DOHH2 (cell line): ENCODE measurements around the gene ACTR6.
"Not testable (repeated sequence)": the region's sequence is repeated elsewhere in the genome, so short reads cannot be mapped to it uniquely, and the experiment has no call there.

Experiments used
- H3F3A ChIP-seq: fragments of 200-600 bp; sonication (generic), shearing (Covaris generic); 2 replicates; pipeline ENCODE4 v1.6.0; 2016; ENCODE audit warnings: antibody characterized with exemption, mild to moderate bottlenecking; ENCODE audit not compliant: control insufficient read depth, insufficient read depth
- H3K27ac ChIP-seq: fragments of 200-600 bp; sonication (generic); 2 replicates; pipeline ENCODE4 v1.5.1; 2014; ENCODE audit warnings: low read depth, mild to moderate bottlenecking, low read length, moderate library complexity
- H3K27me3 ChIP-seq: fragments of 200-600 bp; sonication (generic); 2 replicates; pipeline ENCODE4 v1.6.1; 2014; ENCODE audit warnings: mild to moderate bottlenecking, low read length, mixed read lengths; ENCODE audit not compliant: control insufficient read depth
- H3K36me3 ChIP-seq: fragments of 200-600 bp; sonication (generic); 2 replicates; pipeline ENCODE4 v1.6.1; 2014; ENCODE audit warnings: mild to moderate bottlenecking, low read length, moderate library complexity, mixed read lengths; ENCODE audit not compliant: control insufficient read depth
- H3K4me1 ChIP-seq: fragments of 200-600 bp; sonication (generic); 2 replicates; pipeline ENCODE4 v1.6.1; 2014; ENCODE audit warnings: mild to moderate bottlenecking, low read length, mixed read lengths; ENCODE audit not compliant: control insufficient read depth
- H3K4me2 ChIP-seq: fragments of 200-600 bp; sonication (generic); 2 replicates; pipeline ENCODE4 v1.6.0; 2014; ENCODE audit warnings: mild to moderate bottlenecking, low read length, moderate library complexity
- H3K4me3 ChIP-seq: fragments of 200-600 bp; sonication (generic); 2 replicates; pipeline ENCODE4 v1.5.1; 2014; ENCODE audit warnings: mild to moderate bottlenecking, low read length, mixed read lengths
- H3K79me2 ChIP-seq: fragments of 200-600 bp; sonication (generic); 2 replicates; pipeline ENCODE4 v1.6.1; 2014; ENCODE audit warnings: mild to moderate bottlenecking, low read length, mixed read lengths; ENCODE audit not compliant: control insufficient read depth
- H3K9me2 ChIP-seq: fragments of 200-600 bp; sonication (generic); replicated peaks from 2 replicates; pipeline ENCODE4 v1.6.1; 2014; ENCODE audit warnings: mild to moderate bottlenecking, low read length, mixed read lengths; ENCODE audit not compliant: control insufficient read depth
- H3K9me3 ChIP-seq: fragments of 200-600 bp; sonication (generic); 2 replicates; pipeline ENCODE4 v1.6.1; 2014; ENCODE audit warnings: antibody characterized with exemption, low read length, mixed read lengths; ENCODE audit not compliant: control insufficient read depth, insufficient read depth
- H4K20me1 ChIP-seq: fragments of 200-600 bp; sonication (generic); 2 replicates; pipeline ENCODE4 v1.6.0; 2014; ENCODE audit warnings: low read depth, mild to moderate bottlenecking, antibody characterized with exemption, low read length, moderate library complexity; ENCODE audit not compliant: control insufficient read depth, insufficient read depth
- EZH2phosphoT487 ChIP-seq: fragments of 200-600 bp; sonication (generic); IDR thresholded peaks from 2 replicates; pipeline ENCODE4 v1.6.1; 2017; ENCODE audit warnings: borderline replicate concordance, mild to moderate bottlenecking, antibody characterized with exemption, low read length, moderate library complexity, mixed read lengths
- TF ChIP-seq, protein P1 (sequence below): fragments of 200-600 bp; sonication (generic); IDR thresholded peaks from one replicate; pipeline ENCODE4 v1.5.1; 2014; ENCODE audit warnings: antibody characterized with exemption, mild to moderate bottlenecking, low read depth, low read length; ENCODE audit not compliant: poor library complexity, severe bottlenecking

Gene ACTR6

DNA sequence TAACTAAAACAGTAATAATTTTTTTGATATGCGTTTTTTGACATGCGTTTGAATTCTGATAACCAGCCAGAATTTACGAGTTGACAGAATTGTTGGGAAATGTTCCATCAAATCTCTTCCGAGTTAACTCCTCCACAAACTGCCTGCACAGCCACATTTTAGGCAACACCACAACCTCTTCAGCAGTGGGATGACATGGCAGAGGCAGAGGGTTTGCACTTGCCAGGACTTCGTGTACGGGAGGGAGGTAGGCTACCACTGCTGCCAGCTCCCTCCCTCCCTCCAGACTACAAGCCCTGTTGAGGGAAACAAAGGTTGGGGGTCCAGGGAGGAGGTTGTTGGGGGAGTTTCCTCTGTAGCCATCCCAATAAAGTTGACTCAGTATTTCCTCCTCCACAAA, 14.5 kb upstream of the ACTR6 start:
- H3K9me3 ChIP-seq = peaks cover 3% of the 10 kb centered on the region; the same call in 1 of the 2 replicates
- no peak overlapping the region for H3K4me3 ChIP-seq
- no peaks in the 10 kb centered on the region for H4K20me1 ChIP-seq
- TF ChIP-seq, protein P1, sequence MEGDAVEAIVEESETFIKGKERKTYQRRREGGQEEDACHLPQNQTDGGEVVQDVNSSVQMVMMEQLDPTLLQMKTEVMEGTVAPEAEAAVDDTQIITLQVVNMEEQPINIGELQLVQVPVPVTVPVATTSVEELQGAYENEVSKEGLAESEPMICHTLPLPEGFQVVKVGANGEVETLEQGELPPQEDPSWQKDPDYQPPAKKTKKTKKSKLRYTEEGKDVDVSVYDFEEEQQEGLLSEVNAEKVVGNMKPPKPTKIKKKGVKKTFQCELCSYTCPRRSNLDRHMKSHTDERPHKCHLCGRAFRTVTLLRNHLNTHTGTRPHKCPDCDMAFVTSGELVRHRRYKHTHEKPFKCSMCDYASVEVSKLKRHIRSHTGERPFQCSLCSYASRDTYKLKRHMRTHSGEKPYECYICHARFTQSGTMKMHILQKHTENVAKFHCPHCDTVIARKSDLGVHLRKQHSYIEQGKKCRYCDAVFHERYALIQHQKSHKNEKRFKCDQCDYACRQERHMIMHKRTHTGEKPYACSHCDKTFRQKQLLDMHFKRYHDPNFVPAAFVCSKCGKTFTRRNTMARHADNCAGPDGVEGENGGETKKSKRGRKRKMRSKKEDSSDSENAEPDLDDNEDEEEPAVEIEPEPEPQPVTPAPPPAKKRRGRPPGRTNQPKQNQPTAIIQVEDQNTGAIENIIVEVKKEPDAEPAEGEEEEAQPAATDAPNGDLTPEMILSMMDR = no peak
- TF ChIP-seq EZH2phosphoT487 = no peak
- no peaks in the 10 kb centered on the region for H3K9me2 ChIP-seq
- no peaks in the 10 kb centered on the region for H3K27me3 ChIP-seq
- peaks cover 10% of the 10 kb centered on the region for H3K4me1 ChIP-seq
- H3F3A ChIP-seq = no peaks in the 10 kb centered on the region
- H3K27ac ChIP-seq = no peak overlapping the region
- H3K36me3 ChIP-seq = peaks cover 21% of the 10 kb centered on the region
- H3K79me2 ChIP-seq = peaks cover 6% of the 10 kb centered on the region; the same call in 1 of the 2 replicates
- no peak overlapping the region for H3K4me2 ChIP-seq

DNA sequence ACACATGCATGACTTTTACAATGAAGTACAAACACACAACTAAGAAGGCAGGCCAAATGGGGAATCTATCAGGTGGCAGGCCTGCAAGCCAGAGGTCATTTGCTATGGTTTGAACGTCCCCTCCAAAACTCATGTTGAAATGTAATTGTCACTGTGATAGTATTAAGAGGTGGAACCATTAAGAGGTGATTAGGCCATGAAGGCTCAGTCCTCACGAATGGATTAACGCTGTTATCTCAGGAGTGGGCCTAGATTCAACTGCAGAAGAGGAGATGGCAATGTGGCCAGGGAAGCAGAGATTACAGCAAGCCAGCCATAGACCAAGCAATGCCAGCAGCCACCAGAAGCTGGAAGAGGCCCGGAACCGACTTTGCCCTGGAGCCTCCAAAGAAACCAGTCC, 13.5 kb upstream of the ACTR6 start:
- H3K4me2 ChIP-seq = no peak overlapping the region
- H3K27me3 ChIP-seq = no peaks in the 10 kb centered on the region
- H3F3A ChIP-seq = no peaks in the 10 kb centered on the region
- H3K79me2 ChIP-seq = peaks cover 15% of the 10 kb centered on the region; the same call in 1 of the 2 replicates
- peaks cover 10% of the 10 kb centered on the region for H3K4me1 ChIP-seq
- no peaks in the 10 kb centered on the region for H3K9me2 ChIP-seq
- no peak overlapping the region for H3K27ac ChIP-seq
- no peaks in the 10 kb centered on the region for H4K20me1 ChIP-seq
- H3K4me3 ChIP-seq = no peak overlapping the region
- peaks cover 30% of the 10 kb centered on the region for H3K36me3 ChIP-seq
- H3K9me3 ChIP-seq = peaks cover 3% of the 10 kb centered on the region; the same call in 1 of the 2 replicates
- no peak for TF ChIP-seq EZH2phosphoT487
- TF ChIP-seq, protein P1 = no peak

DNA sequence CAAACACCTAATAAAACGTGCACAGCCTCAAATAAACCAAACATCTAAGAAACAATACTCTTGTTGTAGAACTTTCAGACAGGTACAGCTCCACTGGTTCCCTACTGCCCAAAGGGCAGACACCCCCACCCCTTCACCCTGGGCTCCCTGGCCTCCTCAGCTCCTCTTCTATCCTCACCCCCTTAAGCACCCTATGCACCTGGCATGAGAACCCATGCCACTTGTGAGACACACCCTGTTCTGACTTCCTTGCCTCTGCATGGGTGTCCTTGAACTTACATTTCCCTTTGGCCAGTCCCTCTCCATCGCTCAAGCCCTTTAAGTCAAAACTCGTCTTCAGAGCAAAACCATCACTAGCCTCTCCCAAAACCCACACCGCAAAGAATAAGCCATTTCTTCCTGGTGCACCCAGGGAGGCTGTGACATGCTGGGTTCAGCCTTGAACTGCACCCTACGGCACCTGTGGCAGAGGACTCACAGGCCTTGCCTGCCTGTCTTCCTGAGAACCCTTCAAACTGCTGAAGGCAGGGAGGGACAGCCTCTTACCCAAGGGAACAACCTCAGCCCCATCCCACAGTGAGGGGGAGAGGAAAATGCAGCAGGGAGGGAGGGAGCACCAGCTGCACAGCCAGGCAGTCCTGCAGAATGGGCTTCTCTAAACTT, 12.6 kb upstream of the ACTR6 start:
- Histone ChIP-seq H3K27me3 (no peaks in the 10 kb centered on the region), H3K27ac (no peak overlapping the region), H3K4me3 (no peak overlapping the region), H3K4me1 (peaks cover 10% of the 10 kb centered on the region), H3F3A (no peaks in the 10 kb centered on the region), H4K20me1 (no peaks in the 10 kb centered on the region), H3K9me2 (no peaks in the 10 kb centered on the region), H3K4me2 (no peak overlapping the region), H3K9me3 (peaks cover 3% of the 10 kb centered on the region; the same call in 1 of the 2 replicates), H3K79me2 (peaks cover 15% of the 10 kb centered on the region; the same call in 1 of the 2 replicates), H3K36me3 (peaks cover 32% of the 10 kb centered on the region)
- no peak for TF ChIP-seq EZH2phosphoT487
- TF ChIP-seq, protein P1 = no peak

DNA sequence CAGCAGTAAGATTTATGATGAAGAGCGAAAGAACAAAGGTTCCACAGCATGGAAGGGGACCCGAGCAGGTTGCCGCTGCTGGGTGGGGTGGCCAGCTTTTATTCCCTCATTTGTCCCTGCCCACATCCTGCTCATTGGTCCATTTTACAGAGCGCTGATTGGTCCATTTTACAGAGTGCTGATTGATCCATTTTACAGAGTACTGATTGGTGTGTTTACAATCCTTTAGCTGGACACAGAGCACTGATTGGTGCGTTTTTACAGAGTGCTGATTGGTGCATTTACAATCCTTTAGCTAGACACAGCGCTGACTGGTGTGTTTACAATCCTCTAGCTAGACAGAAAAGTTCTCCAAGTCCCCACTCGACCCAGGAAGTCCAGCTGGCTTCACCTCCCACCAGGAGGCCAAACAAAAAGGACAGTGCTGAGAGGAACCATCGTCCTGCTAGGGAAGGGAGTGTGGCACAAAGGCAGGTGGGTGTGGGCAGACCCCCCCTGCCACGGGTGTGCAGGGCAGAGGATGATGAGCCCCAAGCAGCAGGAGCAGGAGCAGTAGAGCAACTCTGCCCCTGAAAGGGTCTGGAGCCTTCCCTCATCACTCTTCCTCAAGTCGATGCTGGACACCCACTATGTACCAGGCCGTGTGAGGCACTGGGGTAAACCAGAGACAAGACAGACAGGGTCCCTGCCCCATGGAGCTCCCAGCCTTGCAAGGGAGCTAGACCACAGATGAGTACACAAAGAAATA, 11.6 kb upstream of the ACTR6 start:
- H3K9me2 ChIP-seq, H3K4me1 ChIP-seq, H3K9me3 ChIP-seq, H3K27me3 ChIP-seq, H3K27ac ChIP-seq, H3K4me2 ChIP-seq, H4K20me1 ChIP-seq, H3F3A ChIP-seq, H3K4me3 ChIP-seq: not testable (repeated sequence)
- H3K79me2 ChIP-seq = peaks cover 15% of the 10 kb centered on the region; the same call in 1 of the 2 replicates
- H3K36me3 ChIP-seq = peaks cover 37% of the 10 kb centered on the region
